Osteocyte (in vitro differentiated cells): ENCODE measurements around the gene NME4. TPM values are rescaled to one million over a fixed set of nuclear protein-coding genes. Genes with fewer than 3 reads are reported as not detected.

ENCODE experiments used
- DNase-seq: peaks from one replicate; pipeline ENCODE4 v3.0.0; 2021; ENCODE audit warnings: mixed read lengths; ENCODE audit not compliant: unreplicated experiment; ENCODE audit errors: extremely low spot score
- H3K27ac Mint-ChIP-seq: one replicate; pipeline ENCODE4 v1.8.0; 2021; ENCODE audit warnings: mild to moderate bottlenecking, mixed read lengths; ENCODE audit not compliant: unreplicated experiment
- H3K27me3 Mint-ChIP-seq: one replicate; pipeline ENCODE4 v1.8.0; 2021; ENCODE audit warnings: mixed read lengths; ENCODE audit not compliant: unreplicated experiment
- H3K36me3 Mint-ChIP-seq: one replicate; pipeline ENCODE4 v1.8.0; 2021; ENCODE audit warnings: mixed read lengths; ENCODE audit not compliant: unreplicated experiment
- H3K4me1 Mint-ChIP-seq: one replicate; pipeline ENCODE4 v1.8.0; 2021; ENCODE audit warnings: mixed read lengths; ENCODE audit not compliant: unreplicated experiment
- H3K4me3 Mint-ChIP-seq: one replicate; pipeline ENCODE4 v1.8.0; 2021; ENCODE audit warnings: mild to moderate bottlenecking, moderate library complexity, mixed read lengths; ENCODE audit not compliant: unreplicated experiment
- H3K9me3 Mint-ChIP-seq: one replicate; pipeline ENCODE4 v1.8.0; 2021; ENCODE audit warnings: mixed read lengths; ENCODE audit not compliant: unreplicated experiment
- total RNA-seq: library from RNA; stranded (reverse); gene quantifications from 2 replicates; pipeline ENCODE4 v1.2.1, GENCODE V29; 2021
- TF ChIP-seq, protein P1 (sequence below): fragments of 200-600 bp; sonication (generic); IDR thresholded peaks from 2 replicates; pipeline ENCODE4 v1.5.0; 2021; ENCODE audit warnings: antibody characterized with exemption, mild to moderate bottlenecking, moderate library complexity

NME4 gene
- total RNA-seq, 1 donor from 2014 or later: 148 TPM

DNA sequence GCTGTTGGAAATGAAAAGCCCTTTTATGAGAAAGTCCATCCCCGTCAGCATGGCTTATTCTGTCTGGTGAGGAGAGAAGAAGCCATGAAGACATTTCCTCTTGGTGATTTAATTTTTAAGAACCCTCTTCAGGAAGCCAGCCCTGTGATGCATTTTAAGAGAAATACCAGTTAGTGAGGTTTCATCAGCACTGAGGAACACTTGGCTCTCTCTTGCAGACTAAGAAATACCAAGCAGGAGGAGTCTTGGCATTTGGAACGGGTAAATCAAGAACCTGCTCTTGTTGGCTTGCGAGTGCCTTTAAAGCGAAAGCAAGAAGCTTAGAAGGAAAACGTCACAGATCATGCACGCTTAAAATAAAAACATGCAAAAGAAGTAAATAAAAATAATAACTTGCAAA, 46.0 kb downstream of the NME4 start:
- H3K4me3 Mint-ChIP-seq: no peak overlapping the region
- DNase-seq: no peak
- peak overlapping the region; percentile 23 for H3K27ac Mint-ChIP-seq
- H3K36me3 Mint-ChIP-seq: peaks cover 8% of the 10 kb centered on the region
- H3K9me3 Mint-ChIP-seq: no peaks in the 10 kb centered on the region
- TF ChIP-seq, protein P1, sequence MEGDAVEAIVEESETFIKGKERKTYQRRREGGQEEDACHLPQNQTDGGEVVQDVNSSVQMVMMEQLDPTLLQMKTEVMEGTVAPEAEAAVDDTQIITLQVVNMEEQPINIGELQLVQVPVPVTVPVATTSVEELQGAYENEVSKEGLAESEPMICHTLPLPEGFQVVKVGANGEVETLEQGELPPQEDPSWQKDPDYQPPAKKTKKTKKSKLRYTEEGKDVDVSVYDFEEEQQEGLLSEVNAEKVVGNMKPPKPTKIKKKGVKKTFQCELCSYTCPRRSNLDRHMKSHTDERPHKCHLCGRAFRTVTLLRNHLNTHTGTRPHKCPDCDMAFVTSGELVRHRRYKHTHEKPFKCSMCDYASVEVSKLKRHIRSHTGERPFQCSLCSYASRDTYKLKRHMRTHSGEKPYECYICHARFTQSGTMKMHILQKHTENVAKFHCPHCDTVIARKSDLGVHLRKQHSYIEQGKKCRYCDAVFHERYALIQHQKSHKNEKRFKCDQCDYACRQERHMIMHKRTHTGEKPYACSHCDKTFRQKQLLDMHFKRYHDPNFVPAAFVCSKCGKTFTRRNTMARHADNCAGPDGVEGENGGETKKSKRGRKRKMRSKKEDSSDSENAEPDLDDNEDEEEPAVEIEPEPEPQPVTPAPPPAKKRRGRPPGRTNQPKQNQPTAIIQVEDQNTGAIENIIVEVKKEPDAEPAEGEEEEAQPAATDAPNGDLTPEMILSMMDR: no peak
- peaks cover 28% of the 10 kb centered on the region for H3K4me1 Mint-ChIP-seq
- no peaks in the 10 kb centered on the region for H3K27me3 Mint-ChIP-seq

DNA sequence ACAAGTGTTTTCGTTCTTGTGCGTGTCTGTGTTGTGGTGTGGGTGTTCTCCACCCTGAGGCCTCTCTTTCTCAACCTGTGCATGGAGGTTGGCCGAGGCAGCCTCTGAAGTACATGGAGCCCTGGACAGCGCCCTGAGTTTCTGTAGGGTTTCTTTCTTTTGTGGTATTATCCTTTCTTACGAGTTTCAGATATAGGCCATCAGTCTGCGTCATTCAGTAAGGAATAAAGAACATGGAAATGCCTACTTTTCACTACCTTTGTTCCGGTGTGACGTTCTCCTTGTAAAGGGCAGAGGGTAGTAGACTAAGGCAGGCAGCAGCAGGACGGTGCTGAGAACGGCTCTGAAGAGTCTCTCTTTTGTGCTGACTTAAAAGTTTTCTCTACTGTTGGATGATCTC, 47.0 kb downstream of the NME4 start:
- Mint-ChIP-seq H3K27ac (no peak overlapping the region), H3K9me3 (no peaks in the 10 kb centered on the region), H3K36me3 (peaks cover 8% of the 10 kb centered on the region), H3K27me3 (no peaks in the 10 kb centered on the region), H3K4me1 (peaks cover 28% of the 10 kb centered on the region), H3K4me3 (no peak overlapping the region)
- no peak for DNase-seq
- TF ChIP-seq, protein P1: no peak

DNA sequence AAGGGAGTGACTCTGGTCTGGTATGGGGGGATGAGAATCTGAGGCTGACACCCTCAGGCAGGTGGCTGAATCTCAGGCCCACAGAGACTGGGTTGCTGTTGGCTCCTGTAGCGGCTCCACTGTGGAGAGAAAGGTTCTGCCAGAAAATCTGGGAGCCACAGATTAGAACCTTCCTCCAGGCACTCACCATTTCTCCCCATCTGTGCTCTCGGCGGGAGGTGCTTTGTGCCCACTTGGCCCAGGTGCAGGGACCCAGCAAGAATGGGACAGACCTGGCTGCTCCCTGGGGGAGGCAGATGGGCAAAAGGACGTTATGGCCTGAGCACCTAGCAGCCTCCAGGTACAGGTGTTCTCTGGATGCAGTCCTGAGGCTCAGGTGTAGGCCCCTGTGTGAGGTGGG, 48.6 kb downstream of the NME4 start:
- Mint-ChIP-seq H3K27me3 (no peaks in the 10 kb centered on the region), H3K4me1 (peaks cover 24% of the 10 kb centered on the region), H3K4me3 (no peak overlapping the region), H3K27ac (no peak overlapping the region), H3K9me3 (no peaks in the 10 kb centered on the region), H3K36me3 (peaks cover 5% of the 10 kb centered on the region)
- TF ChIP-seq, protein P1: no peak
- no peak for DNase-seq

Other genes starting within 250 kb of the NME4 start
- not detected in 2 replicates for gene HBZ, start 244.6 kb upstream of the NME4 start, total RNA-seq
- gene HBM, start 231.2 kb upstream of the NME4 start, total RNA-seq: not detected in 2 replicates
- not detected in 2 replicates for gene HBA2, start 224.3 kb upstream of the NME4 start, total RNA-seq
- gene HBA1, start 220.5 kb upstream of the NME4 start, total RNA-seq: not detected in 2 replicates
- not detected in 2 replicates for gene HBQ1, start 216.7 kb upstream of the NME4 start, total RNA-seq
- 103 and 104 TPM in 2 replicates for gene LUC7L, start 167.8 kb upstream of the NME4 start, total RNA-seq
- gene FAM234A, start 162.4 kb upstream of the NME4 start, total RNA-seq: 171 and 185 TPM in 2 replicates
- 6.2 and 9.5 TPM in 2 replicates for gene RGS11, start 121.3 kb upstream of the NME4 start, total RNA-seq
- gene ARHGDIG, start 116.6 kb upstream of the NME4 start, total RNA-seq: 0.54 TPM in 1 of 2 replicates, not detected in the other
- not detected in 2 replicates for gene PDIA2, start 114.0 kb upstream of the NME4 start, total RNA-seq
- gene AXIN1, start 44.5 kb upstream of the NME4 start, total RNA-seq: 31.5 and 33.0 TPM in 2 replicates
- 71.7 and 74.3 TPM in 2 replicates for gene MRPL28, start 26.7 kb upstream of the NME4 start, total RNA-seq
- 59.3 and 61.6 TPM in 2 replicates for gene PGAP6, start 15.2 kb upstream of the NME4 start, total RNA-seq
- 23.4 and 23.9 TPM in 2 replicates for gene DECR2, start 4.7 kb downstream of the NME4 start, total RNA-seq
- gene RAB11FIP3, start 28.4 kb downstream of the NME4 start, total RNA-seq: 60.2 and 65.2 TPM in 2 replicates
- 38.3 and 39.9 TPM in 2 replicates for gene CAPN15, start 130.5 kb downstream of the NME4 start, total RNA-seq
- gene PRR35, start 163.2 kb downstream of the NME4 start, total RNA-seq: not detected in 2 replicates
- gene NHLRC4, start 169.8 kb downstream of the NME4 start, total RNA-seq: 0.57 and 1.7 TPM in 2 replicates
- 62.0 and 63.6 TPM in 2 replicates for gene PIGQ, start 172.8 kb downstream of the NME4 start, total RNA-seq
- gene RAB40C, start 192.9 kb downstream of the NME4 start, total RNA-seq: 17.1 and 20.0 TPM in 2 replicates
- 0.47 and 0.56 TPM in 2 replicates for gene WFIKKN1, start 233.8 kb downstream of the NME4 start, total RNA-seq
- 58.2 and 69.8 TPM in 2 replicates for gene METTL26, start 239.1 kb downstream of the NME4 start, total RNA-seq
- 11.3 and 14.8 TPM in 2 replicates for gene MCRIP2, start 244.6 kb downstream of the NME4 start, total RNA-seq